Activated effector memory CD4-positive, alpha-beta T cell treated with anti-CD3 and anti-CD28 coated beads, Interleukin-2, amount 50 U/mL, for 16 hours (primary cell): ENCODE results near the gene USH1C.
A peak's percentile ranks its signal among the peaks of the same experiment; 100 is the strongest.

ENCODE experiments used
- DNase-seq: peaks from one replicate; pipeline ENCODE4 v3.0.0-alpha.2; 2020

Gene USH1C

DNA sequence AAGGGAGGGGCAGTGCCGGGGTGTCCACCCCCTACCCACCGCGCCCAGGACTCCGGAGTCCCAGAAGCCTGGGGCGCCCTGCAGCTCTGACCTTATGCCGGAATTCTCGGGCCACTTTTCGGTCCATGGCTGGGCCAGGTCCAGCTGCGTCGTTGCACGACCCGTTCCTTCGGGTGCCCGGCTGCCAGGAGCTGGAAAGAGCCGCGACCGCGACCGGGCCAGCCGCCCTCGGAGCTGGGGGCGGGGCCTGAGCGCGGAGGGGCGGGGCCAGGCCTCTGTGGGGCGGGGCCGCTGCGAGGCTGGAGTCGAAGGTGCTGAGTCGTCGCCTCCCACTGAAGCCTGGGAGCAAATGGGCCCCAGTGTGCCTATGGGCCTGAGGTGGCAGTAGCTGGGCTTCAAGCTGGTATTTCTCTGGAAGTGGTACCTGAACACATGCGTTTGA is at the start of gene USH1C:
USH1C (minus strand) TSS at position 236 of the 442 bp plus-strand sequence; CDS start at position 127, 109 bp downstream.
- peak; percentile 64 for DNase-seq

- DNase-seq: peak; percentile 43
Observed at GRCh38 chr11:17593466-17594245, 49.4 kb upstream of the USH1C start.

GRCh38 chr11:17591293-17591692 is 47.1 kb upstream of the USH1C start:
- DNase-seq: peak; percentile 39

DNA sequence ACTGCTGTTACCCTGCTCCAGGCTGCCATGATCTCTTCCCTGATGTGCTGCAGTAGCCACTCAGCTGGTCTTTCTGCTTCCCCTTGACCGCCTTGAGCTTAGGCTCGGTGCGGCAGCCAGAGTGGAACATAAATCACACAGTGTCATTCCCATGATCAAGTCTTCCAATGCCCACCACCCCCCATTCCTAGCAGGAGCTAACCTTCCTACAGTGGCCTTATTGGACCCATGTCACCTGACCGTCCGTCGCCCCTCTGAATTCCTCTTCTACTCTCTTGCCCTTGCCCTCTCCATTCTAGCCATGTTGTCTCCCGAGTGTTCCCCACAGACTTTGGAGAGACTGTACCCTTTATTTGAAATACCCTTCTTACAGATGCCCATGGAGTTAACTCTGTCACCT is 46.2 kb upstream of the USH1C start:
- DNase-seq: peak; percentile 49

DNA sequence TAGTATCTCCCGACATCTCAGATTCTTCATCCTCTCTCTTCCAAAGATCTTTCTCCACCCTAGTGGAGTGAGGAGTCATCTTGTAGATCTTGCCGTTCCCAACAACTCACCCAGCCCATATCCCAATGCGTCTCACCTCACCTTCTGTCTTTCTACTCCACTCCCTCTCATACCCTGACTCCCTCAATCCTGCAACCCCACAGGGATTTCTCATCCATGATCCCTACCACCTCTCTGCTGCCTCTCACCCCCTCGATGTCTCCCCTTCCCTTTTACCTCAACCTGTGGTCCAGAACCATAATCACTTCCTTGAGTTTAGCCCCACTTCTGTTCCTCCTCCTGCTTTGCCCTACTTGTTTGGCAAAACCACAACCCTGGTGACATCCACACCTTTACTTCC is 44.5 kb upstream of the USH1C start:
- DNase-seq: peak; percentile 21

DNA sequence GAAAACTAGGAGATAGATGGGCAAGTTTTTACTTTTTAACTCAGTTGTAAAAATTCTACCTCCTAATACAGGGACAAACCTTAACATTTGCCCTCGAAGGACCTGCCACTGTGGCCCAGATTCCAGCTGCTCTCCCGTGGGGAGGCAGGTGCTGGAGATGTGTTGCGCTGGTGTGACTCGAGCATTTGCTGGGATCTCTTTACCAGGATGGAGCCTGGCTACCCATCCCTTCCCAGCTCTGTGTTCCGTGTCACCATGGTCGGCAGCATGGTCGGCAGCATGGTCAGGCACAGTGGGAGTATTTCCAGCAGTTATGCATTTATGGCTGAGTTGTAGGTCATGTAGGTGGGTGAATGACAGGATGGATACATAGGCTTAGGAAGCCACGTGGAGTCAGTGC is 44.0 kb upstream of the USH1C start:
- DNase-seq: peak; percentile 21

- peak; percentile 42 for DNase-seq
Observed at GRCh38 chr11:17585911-17586695, 41.9 kb upstream of the USH1C start.

DNA sequence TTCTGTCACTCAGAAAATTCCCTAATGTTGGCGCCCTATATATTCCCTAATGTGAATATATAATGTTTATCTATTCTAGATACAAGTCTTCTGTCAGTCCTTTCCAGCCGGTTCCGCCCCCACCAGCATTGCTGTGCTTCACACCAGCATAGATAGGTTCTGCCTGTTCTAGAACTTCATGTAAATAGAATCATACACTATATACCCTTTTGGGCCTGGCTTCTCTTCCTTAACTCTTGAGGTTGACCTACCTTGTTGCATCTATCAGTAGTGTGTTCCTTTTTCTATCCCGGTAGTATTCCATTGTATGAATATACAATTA is 37.5 kb upstream of the USH1C start:
- DNase-seq: peak; percentile 17

DNA sequence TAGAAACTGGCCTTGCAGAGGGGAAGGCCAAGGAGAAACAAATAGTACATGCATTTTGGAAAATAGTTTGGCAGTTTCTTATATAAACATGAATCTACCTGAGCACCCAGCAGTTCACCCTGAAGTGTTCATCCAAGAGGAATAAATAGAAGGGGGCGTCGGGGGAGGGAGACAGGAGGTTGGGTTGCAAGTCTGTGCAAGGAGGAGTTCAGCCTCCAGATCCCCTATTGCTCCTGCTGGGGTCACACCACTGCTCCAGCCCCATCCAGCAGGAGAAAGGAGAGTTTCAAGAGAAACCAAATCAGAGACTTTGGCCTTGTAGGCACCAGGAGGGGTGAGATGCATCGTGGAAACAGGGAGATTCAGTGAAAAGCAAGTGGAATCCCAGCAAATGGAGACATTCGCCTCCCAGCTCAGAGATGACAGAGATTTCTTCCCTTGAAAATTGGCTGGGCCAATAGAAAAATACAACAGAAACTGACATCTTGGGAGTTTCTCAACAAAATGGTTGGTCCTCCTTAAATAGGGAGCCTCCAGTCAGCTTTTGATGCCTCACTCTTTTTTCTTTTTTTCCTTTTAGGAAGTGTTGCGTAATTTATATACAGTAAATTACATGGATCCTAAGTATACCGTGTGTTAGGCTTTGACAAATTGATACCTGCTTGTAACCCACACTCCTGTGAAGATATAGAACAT is 37.0 kb upstream of the USH1C start:
- DNase-seq: peak; percentile 33

- peak; percentile 48 for DNase-seq
Observed at GRCh38 chr11:17580271-17580670, 36.1 kb upstream of the USH1C start.

DNA sequence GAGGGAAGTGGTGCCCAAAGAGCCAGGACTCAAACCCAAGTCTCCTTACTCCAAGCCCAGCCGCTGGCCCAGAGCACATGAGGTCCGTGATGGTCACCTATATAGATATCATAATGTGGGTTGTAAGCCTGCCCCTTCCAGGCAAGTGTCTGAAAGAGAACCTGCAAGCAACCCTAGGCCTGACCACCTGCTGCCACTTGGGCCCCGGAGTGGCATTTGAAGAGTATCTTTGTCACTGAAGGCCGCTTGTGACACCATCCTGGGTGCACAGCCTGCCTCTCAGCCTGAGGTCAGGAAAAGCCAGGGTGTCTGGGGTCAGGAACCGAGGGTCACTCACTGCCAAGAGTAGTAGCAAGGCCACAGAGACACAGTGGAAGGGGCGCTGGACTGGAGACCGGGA is 35.2 kb upstream of the USH1C start:
- DNase-seq: peak; percentile 54

GRCh38 chr11:17578958-17579357 is 34.7 kb upstream of the USH1C start:
- DNase-seq: peak; percentile 34

DNA sequence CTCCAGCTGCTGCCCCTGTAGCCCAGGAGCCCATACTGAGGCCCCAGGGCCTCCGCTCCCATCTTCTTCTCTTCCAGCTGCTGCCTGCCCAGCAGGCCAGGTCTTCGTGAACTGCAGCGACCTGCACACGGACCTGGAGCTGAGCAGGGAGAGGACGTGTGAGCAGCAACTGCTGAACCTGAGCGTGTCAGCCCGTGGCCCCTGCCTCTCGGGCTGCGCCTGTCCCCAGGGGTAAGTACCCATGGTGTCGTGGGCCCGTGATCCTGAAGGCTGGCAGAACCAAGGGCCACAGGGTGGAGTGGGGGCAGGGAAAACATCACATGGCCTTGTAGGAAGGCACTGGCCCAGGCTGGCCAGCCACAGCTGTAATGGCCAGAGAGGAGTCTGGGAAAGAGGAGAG is 34.1 kb upstream of the USH1C start:
- DNase-seq: peak; percentile 54

- DNase-seq: peak; percentile 46
Observed at GRCh38 chr11:17575431-17576425, 31.5 kb upstream of the USH1C start.

DNA sequence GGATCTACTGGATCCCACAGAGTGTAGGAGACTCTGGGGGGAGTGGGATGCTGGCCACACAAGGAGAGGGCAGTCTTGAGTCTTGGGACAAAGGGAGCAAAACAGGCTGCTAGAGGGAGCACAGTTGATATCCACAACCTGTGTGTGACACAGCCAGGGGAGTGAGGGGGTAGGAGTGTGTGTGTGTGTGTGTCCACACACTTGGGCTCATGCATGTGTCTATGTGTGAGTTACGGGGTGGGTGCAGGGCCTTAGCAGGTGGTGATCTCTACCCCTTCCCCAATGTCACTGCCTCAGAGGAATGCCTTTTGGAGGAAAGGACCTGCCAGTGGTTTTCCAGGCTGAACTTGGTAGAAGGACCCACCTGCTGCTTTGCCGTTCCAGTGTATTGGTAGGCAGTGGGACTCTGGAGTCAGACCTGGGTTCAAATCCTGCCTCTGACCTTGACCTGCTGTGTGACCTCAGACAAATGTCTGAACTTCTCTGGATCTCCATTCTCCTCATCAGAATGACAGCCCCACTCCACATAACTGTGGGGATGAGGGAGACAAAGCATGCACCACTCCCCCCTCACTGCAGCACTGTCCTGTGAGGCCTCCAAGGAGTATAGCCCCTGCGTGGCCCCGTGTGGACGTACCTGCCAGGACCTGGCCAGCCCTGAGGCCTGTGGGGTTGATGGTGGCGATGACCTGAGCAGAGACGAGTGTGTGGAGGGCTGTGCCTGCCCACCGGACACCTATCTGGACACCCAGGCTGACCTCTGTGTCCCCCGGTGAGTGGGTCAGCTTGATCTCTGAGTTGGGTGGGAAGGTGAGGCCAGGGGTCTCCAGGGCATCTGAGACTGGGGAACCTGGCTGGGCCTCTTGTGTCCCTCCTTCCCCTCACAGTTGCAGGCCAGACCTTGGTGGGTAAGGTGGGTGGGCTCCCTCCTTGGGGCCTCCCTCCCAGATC is 30.2 kb upstream of the USH1C start:
- no peak for DNase-seq

DNA sequence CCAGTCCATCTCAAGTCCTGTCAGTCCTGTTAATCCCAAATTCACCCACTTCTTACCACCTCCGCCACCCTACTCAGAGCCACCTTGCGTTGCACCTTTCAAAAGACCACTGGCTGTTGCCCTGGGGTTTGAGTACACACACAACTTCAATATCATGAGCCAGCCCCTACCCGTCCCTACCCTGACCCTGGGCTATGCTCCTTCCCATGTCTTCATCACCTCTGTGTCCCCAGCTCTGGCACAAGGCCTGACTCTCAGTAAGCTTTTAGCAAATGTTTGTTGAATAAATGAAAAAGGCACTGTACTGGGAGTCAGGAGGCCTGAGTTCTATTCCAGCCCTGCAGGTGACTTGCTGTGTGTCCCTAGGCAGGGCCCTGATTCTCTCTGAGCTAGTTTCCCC is 29.3 kb upstream of the USH1C start:
- no peak for DNase-seq

- DNase-seq: no peak
Observed at GRCh38 chr11:17572791-17573460, 28.7 kb upstream of the USH1C start.

DNA sequence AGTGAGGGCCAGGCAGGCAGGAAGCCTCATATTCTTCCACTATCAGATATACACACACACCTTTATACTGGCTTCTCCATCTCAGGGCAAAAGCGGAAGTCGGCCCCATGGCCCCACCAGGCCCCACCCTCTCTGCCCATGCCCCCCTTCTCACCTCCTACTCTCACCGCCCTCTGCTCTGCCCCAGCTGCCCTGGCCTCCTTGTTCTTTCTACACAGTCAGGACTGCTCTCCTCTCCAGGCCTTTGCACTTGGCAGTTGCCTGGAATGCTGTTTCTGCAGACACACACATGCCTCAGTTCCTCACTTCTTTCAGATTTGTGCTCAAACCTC is 28.1 kb upstream of the USH1C start:
- DNase-seq: peak; percentile 14

- DNase-seq: peak; percentile 54
Observed at GRCh38 chr11:17571431-17572358, 27.5 kb upstream of the USH1C start.

GRCh38 chr11:17570034-17570433 is 25.8 kb upstream of the USH1C start:
- no peak for DNase-seq
